Neural crest cell (in vitro differentiated cells): ENCODE data around the gene CHFR. TPM values are rescaled to one million over a fixed set of nuclear protein-coding genes. Genes with fewer than 3 reads are reported as not detected.

Experiments
- DNase-seq: peaks from one replicate; pipeline ENCODE4 v3.0.0; 2021; ENCODE audit warnings: low read depth, mixed read lengths, low spot score
- H3K27ac Mint-ChIP-seq: one replicate; pipeline ENCODE4 v1.8.0; 2021; ENCODE audit warnings: mild to moderate bottlenecking, mixed read lengths; ENCODE audit not compliant: unreplicated experiment
- H3K27me3 Mint-ChIP-seq: 2 replicates; pipeline ENCODE4 v1.8.0; 2021; ENCODE audit warnings: low read depth, mild to moderate bottlenecking, mixed read lengths
- H3K36me3 Mint-ChIP-seq: 2 replicates; pipeline ENCODE4 v1.8.0; 2021; ENCODE audit warnings: low read depth, mild to moderate bottlenecking, mixed read lengths
- H3K4me1 Mint-ChIP-seq: 2 replicates; pipeline ENCODE4 v1.8.0; 2021; ENCODE audit warnings: mixed read lengths
- H3K4me3 Mint-ChIP-seq: one replicate; pipeline ENCODE4 v1.8.0; 2021; ENCODE audit warnings: mild to moderate bottlenecking, mixed read lengths
- H3K9me3 Mint-ChIP-seq: 2 replicates; pipeline ENCODE4 v1.8.0; 2021; ENCODE audit warnings: mixed read lengths
- CTCF ChIP-seq: fragments of 200-600 bp; sonication (generic); conservative IDR thresholded peaks from 2 replicates; pipeline ENCODE4 v1.5.0; 2021; ENCODE audit warnings: antibody characterized with exemption, mild to moderate bottlenecking
- total RNA-seq: library from RNA; stranded (reverse); gene quantifications from 2 replicates; pipeline ENCODE4 v1.2.1, GENCODE V29; 2021

Gene CHFR
- total RNA-seq, 1 donor from 2014 or later: 39.9 TPM

DNA sequence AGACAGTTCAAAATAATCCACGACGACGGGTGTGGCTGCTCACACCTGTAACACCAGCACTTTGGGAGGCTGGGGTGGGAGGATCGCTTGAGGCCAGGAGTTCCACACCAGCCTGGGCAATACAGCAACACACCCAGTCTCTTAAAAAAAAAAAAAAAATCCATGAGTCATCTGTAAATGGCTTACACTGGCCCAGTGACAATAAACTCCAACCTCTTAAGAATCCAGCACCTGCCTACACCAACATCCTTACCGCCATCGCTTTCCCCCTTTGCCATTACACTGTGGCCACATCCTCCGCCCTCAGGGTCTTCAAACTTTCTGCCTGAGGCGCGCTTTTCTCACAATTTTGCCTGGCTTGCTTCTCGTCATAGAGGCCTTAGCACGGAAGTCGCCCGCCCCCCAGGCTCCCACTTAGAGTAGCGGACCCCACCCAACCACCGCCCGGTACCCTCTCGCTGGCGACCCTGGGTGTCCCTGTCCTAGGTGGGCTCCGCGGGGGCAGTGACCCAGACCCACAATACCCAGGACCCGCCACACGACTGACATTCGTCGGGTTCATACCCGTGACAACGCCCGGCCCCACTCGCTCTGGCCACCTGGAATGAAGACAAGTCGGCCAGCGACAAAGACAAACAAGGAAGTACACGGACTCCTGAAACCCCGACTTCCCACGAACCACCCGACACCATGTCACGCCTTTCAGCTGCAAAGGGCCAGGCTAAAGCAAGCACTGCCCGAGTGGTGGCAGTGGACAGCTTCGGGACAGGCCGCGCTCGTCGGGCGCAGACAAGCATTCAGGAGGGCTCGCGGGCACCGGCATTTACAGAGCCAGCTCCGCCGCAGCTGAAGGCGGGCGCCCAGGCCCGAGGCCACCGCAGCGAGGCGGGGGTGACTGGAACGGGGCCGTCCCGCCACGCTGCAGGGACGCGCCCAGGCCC is 59.4 kb downstream of the CHFR start:
- Mint-ChIP-seq H3K4me1 (peaks cover 29% of the 10 kb centered on the region), H3K27me3 (no peaks in the 10 kb centered on the region), H3K9me3 (no peaks in the 10 kb centered on the region), H3K4me3 (peak overlapping the region; percentile 91), H3K27ac (peak overlapping the region; percentile 92), H3K36me3 (peaks cover 2% of the 10 kb centered on the region)
- TF ChIP-seq CTCF: no peak
- DNase-seq: peak; percentile 5

DNA sequence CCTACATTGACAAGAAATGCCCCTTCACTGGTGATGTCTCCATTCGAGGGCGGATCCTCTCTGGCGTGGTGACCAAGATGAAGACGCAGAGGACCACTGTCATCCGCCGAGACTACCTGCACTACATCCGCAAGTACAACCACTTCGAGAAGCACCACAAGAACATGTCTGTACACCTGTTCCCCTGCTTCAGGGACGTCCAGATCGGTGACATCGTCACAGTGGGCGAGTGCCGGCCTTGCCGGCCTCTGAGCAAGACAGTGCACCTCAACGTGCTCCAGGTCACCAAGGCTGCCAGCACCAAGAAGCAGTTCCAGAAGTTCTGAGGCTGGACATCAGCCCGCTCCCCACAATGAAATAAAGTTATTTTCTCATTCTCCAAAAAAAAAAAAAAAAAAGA is 61.5 kb downstream of the CHFR start:
- Mint-ChIP-seq H3K4me3 (peak overlapping the region; percentile 65), H3K27me3 (no peaks in the 10 kb centered on the region), H3K36me3 (peaks cover 2% of the 10 kb centered on the region), H3K9me3 (no peaks in the 10 kb centered on the region), H3K27ac (no peak overlapping the region), H3K4me1 (peaks cover 29% of the 10 kb centered on the region)
- no peak for TF ChIP-seq CTCF
- DNase-seq: no peak

- Mint-ChIP-seq H3K36me3 (peaks cover 2% of the 10 kb centered on the region), H3K27me3 (no peaks in the 10 kb centered on the region), H3K4me1 (peaks cover 29% of the 10 kb centered on the region), H3K4me3 (peak overlapping the region; percentile 45), H3K9me3 (no peaks in the 10 kb centered on the region), H3K27ac (no peak overlapping the region)
- no peak for DNase-seq
- TF ChIP-seq CTCF: no peak
Measured at GRCh38 chr12:132825089-132825488, 62.3 kb downstream of the CHFR start.

GRCh38 chr12:132824053-132824452 is 63.4 kb downstream of the CHFR start:
- Mint-ChIP-seq H3K36me3 (peaks cover 2% of the 10 kb centered on the region), H3K4me3 (peak overlapping the region; percentile 72), H3K9me3 (no peaks in the 10 kb centered on the region), H3K4me1 (peaks cover 24% of the 10 kb centered on the region), H3K27me3 (no peaks in the 10 kb centered on the region), H3K27ac (no peak overlapping the region)
- DNase-seq: no peak
- no peak for TF ChIP-seq CTCF

DNA sequence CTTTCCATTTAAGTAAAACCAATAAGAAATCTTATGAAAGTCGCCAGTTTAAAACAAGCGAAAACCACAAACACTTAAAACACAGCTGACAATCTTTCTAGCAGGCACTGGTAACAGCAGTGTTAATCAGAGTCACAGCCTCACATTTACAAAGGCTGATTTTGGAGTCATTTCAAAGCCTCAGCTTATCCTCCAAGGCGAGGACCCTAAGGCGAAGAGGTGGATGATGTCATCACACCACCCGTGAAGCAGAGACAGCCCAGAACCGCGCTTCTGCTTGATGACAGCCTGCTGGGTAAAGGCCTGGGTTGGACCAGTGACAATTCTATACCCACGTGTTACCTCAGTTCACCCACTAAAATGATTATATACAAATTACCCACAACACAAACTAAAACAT is 68.8 kb downstream of the CHFR start:
- no peak for TF ChIP-seq CTCF
- H3K9me3 Mint-ChIP-seq: no peaks in the 10 kb centered on the region
- no peaks in the 10 kb centered on the region for H3K27me3 Mint-ChIP-seq
- no peak overlapping the region for H3K27ac Mint-ChIP-seq
- H3K36me3 Mint-ChIP-seq: peaks cover 8% of the 10 kb centered on the region
- no peak for DNase-seq
- H3K4me3 Mint-ChIP-seq: no peak overlapping the region
- H3K4me1 Mint-ChIP-seq: no peaks in the 10 kb centered on the region
